ENCODE data around the gene ADPRS. TPM values are rescaled to one million over a fixed set of nuclear protein-coding genes. Genes with fewer than 3 reads are reported as not detected.

Gene ADPRS
- total and polyA plus RNA-seq, 7 donors: 20.5 to 56.4 (median 40.2) TPM

DNA sequence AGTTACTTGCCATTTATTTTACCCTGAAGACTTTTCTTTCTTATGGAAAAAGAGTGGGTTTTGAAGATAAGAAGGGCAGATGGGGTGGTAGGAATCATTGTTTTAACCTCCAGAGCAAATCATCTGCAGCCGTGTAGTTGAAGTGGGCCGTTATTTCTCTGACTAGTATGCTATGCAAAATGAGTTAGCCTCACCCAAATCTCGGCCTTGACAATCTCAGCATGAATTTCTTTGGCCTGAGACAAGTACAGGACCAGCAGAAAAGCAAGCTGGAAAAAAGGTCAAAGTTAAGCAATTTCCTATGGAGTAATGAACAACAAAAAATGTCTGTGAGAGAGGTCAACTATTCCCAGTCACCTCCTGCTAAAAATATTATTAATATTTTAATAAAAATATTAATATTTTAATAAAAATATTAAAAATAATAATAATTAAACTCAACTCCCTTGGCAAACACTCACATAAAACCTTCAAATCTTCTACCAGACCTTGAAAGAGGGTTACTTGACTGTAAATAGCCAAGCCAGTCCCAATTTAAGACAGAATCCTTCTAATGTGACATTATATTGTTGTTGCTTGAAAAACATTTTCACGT lies 11.6 kb upstream of the ADPRS start:
- ATAC-seq: no peak
- DNase-seq: no peak
- intact Hi-C loops (cut with DNase I): no loop called here
- WGBS, 3 donors: 48 to 60% (median 53%) methylated on average over 4 of the region's 4 CpGs
- no peaks in the 10 kb centered on the region for H3K9me3 ChIP-seq
- H3K27ac ChIP-seq: no peak overlapping the region
- TF ChIP-seq, protein P1, sequence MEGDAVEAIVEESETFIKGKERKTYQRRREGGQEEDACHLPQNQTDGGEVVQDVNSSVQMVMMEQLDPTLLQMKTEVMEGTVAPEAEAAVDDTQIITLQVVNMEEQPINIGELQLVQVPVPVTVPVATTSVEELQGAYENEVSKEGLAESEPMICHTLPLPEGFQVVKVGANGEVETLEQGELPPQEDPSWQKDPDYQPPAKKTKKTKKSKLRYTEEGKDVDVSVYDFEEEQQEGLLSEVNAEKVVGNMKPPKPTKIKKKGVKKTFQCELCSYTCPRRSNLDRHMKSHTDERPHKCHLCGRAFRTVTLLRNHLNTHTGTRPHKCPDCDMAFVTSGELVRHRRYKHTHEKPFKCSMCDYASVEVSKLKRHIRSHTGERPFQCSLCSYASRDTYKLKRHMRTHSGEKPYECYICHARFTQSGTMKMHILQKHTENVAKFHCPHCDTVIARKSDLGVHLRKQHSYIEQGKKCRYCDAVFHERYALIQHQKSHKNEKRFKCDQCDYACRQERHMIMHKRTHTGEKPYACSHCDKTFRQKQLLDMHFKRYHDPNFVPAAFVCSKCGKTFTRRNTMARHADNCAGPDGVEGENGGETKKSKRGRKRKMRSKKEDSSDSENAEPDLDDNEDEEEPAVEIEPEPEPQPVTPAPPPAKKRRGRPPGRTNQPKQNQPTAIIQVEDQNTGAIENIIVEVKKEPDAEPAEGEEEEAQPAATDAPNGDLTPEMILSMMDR (IDR thresholded peaks at IDR 0.05): no peak
- H3K4me3 ChIP-seq: no peak overlapping the region
- no peaks in the 10 kb centered on the region for H3K4me1 ChIP-seq
- H3K36me3 ChIP-seq (ENCODE audit: insufficient read depth in 1 of 2, low read depth in 1 of 2): no peaks in the 10 kb centered on the region
- peaks cover 0 to 18% (median 0%) of the 10 kb centered on the region in 3 donors for H3K27me3 ChIP-seq (ENCODE audit: insufficient read depth in 3 of 3, low read length in 2 of 3)

DNA sequence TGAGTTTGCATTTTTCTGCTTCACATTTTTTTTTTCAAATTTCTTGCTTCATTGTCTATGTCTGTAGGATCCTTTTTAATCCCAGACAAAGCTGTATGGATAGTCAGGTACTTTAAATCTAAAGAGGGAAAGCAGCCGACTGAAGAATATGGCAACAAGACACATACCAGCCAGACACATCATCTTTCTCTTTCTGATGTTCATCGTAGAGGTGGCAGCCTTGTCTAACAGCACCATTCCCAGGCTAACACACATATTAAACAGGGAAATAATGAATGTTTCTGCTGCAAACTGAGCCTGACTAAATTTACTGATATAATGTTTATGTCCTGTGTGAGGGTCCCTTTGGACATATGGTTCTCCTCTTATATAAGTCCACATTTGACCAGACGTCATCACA lies 8.5 kb upstream of the ADPRS start:
- no peak for ATAC-seq
- no peak overlapping the region for H3K4me3 ChIP-seq
- no peaks in the 10 kb centered on the region for H3K36me3 ChIP-seq (ENCODE audit: insufficient read depth in 1 of 2, low read depth in 1 of 2)
- H3K9me3 ChIP-seq: no peaks in the 10 kb centered on the region
- no peak for DNase-seq
- H3K4me1 ChIP-seq: peaks cover 4% of the 10 kb centered on the region
- H3K27me3 ChIP-seq (ENCODE audit: insufficient read depth in 3 of 3, low read length in 2 of 3): peaks cover 0 to 49% (median 3%) of the 10 kb centered on the region in 3 donors
- 50 to 62% (median 62%) methylated on average over 3 of the region's 3 CpGs for WGBS, 3 donors
- TF ChIP-seq, protein P1 (IDR thresholded peaks at IDR 0.05): no peak
- no peak overlapping the region for H3K27ac ChIP-seq
- intact Hi-C loops (cut with DNase I): no loop called here

DNA sequence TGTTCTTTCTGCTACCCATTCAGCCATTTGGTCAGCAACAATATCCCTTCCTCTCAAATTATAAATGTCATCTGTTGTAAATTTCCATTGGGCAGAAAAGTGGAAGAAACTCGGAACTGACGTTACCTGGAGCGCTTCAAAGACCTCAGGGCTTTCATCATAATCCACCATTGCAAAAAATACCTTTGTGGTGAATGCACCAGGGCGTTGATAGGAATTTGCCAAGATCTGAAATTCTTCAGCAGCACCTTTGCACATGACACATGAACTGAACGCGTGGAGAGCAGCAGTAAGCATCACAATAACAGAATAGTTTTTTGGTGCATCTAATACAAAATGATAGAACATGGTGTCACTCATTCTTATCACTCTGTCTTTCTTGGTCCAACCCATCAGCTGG lies 7.9 kb upstream of the ADPRS start:
- H3K4me3 ChIP-seq: no peak overlapping the region
- H3K27ac ChIP-seq: no peak overlapping the region
- WGBS, 3 donors: 70 to 77% (median 71%) methylated on average over 6 of the region's 6 CpGs
- peaks cover 4% of the 10 kb centered on the region for H3K4me1 ChIP-seq
- DNase-seq: no peak
- intact Hi-C loops (cut with DNase I): no loop called here
- TF ChIP-seq, protein P1 (IDR thresholded peaks at IDR 0.05): no peak
- ATAC-seq: no peak
- no peaks in the 10 kb centered on the region for H3K9me3 ChIP-seq
- H3K27me3 ChIP-seq (ENCODE audit: insufficient read depth in 3 of 3, low read length in 2 of 3): peaks cover 0 to 53% (median 4%) of the 10 kb centered on the region in 3 donors
- no peaks in the 10 kb centered on the region for H3K36me3 ChIP-seq (ENCODE audit: insufficient read depth in 1 of 2, low read depth in 1 of 2)

DNA sequence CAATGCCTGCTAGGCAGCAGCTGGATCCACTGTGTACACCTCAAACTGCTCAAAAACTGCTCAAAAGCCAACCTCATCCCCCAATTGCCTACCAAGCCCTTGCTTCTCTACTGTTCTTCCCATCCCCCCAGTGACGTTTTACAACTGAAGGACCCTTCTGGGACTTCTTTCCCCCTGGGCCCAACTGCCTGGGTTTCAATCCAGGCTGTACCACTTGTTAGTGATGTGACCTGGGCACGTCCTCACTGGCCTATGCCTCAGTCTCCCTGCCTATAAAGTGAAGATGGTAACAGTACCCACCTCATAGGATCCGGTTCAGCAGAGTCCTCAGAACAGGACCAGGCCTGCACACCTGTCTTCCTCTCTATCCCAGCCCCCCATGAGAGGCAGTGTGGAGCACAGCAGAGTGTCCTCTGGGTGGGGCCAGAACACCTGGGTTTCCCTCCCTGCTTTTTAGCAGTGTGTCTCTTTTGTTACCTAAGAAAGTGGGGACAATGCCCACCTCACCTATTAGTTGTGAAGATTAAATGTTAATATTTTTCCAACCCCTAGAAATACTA lies 6.7 kb upstream of the ADPRS start:
- no peak for DNase-seq
- intact Hi-C loops (cut with DNase I): no loop called here
- TF ChIP-seq, protein P1 (IDR thresholded peaks at IDR 0.05): no peak
- Histone ChIP-seq H3K27ac (no peak overlapping the region), H3K36me3 (ENCODE audit: insufficient read depth in 1 of 2, low read depth in 1 of 2) (no peaks in the 10 kb centered on the region), H3K4me3 (no peak overlapping the region), H3K9me3 (no peaks in the 10 kb centered on the region), H3K4me1 (peaks cover 4% of the 10 kb centered on the region), H3K27me3 (ENCODE audit: insufficient read depth in 3 of 3, low read length in 2 of 3) (peaks cover 0 to 56% (median 4%) of the 10 kb centered on the region in 3 donors)
- WGBS, 3 donors: 48 to 58% (median 54%) methylated on average over 3 of the region's 3 CpGs
- no peak for ATAC-seq

DNA sequence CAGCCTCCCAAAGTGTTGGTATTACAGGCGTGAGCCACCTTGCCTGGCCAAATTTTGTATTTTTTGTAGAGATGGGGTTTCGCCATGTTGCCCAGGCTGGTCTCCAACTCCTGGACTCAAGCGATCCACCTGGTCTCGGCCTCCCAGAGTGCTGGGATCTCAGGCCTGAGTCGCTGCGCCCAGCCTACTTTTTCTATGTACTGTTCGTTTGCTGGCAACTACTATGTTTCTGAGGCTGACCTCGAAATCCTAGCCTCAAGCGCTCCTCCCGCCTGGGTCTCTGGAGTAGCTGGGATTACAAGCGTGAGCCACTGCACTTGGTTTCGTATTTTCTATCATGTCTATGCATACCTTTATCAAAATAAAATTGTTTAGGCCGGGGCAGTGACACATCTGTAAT lies 5.5 kb upstream of the ADPRS start:
- H3K27me3 ChIP-seq (ENCODE audit: insufficient read depth in 3 of 3, low read length in 2 of 3): peaks cover 0 to 56% (median 4%) of the 10 kb centered on the region in 3 donors
- ATAC-seq (no peak), DNase-seq (no peak)
- TF ChIP-seq, protein P1 (IDR thresholded peaks at IDR 0.05): no peak
- H3K4me3 ChIP-seq: no peak overlapping the region
- intact Hi-C loops (cut with DNase I): no loop called here
- 84 to 91% (median 86%) methylated on average over 13 of the region's 13 CpGs for WGBS, 3 donors
- no peaks in the 10 kb centered on the region for H3K9me3 ChIP-seq
- no peaks in the 10 kb centered on the region for H3K36me3 ChIP-seq (ENCODE audit: insufficient read depth in 1 of 2, low read depth in 1 of 2)
- peaks cover 4% of the 10 kb centered on the region for H3K4me1 ChIP-seq
- no peak overlapping the region for H3K27ac ChIP-seq
